ENCODE data around the gene PIK3C2A.
"Not testable (repeated sequence)": the region's sequence is repeated elsewhere in the genome, so short reads cannot be mapped to it uniquely, and the experiment has no call there.

Gene PIK3C2A
- 78.4 to 90.5 reads per million in 2 donors for total RNA-seq

DNA sequence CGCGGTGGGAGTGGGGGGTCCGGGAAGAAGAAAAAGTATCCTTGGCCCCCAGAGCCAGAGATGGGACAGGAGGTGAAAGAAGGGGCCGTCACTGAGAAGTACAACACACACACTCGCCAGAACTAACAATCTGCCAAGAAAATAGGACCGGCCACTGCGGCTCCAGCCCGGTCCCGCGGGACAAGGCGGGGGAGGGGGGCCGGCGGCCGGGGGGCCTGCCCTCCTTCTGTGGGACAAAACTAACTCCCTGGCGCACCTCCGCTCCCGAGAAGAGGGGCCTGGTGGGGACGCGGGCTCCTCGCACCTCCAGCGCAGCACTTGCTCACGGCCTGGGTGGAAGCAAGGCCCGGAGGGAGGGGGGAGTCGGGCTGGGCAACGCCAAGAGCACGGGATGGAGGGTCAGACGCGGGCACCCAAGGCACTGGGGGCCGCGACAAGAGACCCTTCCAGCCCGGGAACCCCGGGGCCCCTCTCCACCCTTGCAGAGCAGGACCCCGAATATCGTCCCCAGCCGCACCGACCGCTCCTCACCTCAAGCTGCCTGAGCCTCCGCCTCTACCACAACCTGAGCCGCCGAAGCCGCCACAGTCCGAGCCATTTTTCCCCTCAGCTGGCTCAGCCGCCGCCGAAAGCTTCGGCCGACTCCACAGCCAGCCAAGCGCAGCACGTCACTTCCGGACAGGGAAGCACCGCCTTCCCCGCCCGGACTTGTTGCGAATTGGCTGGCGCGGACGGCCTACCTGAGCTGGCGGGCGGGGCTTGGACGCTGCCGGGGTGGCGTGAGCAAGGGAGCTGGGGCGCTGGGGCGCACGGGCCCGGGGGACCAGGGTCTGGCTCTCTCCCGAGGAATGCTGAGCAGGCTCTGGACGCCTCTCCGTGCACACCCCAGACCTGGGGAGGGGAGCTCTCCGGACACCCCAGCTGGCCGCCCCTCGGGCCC lies at the start of gene PIK3C2A:
Gene PIK3C2A, minus strand, starts transcription at position 670 of the 940 bp plus-strand sequence. CDS start 38,245 bp downstream, outside the sequence.
- peak; percentile 92 for DNase-seq

GRCh38 chr11:17257196-17257595 lies 49.4 kb upstream of the PIK3C2A start:
- no peak for DNase-seq

DNA sequence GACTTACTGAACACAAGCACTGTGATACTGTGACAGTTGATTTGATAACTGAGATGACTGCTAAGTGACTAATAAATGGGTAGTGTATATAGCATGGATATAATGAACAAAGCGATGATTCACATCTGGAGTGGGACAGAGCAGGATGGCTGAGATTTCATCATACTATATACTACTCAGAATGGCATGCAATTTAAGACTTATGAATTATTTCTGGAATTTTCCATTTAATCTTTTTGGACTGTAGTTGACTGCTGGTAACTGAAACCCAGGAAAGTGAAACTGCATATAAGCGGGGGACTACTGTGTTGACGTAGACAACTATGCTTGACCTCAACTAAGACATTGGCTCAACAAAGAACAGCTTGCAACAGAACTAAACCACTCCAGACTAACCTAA lies 48.7 kb upstream of the PIK3C2A start:
- no peak for DNase-seq

GRCh38 chr11:17252704-17253103 lies 44.9 kb upstream of the PIK3C2A start:
- DNase-seq, result no peak

DNA sequence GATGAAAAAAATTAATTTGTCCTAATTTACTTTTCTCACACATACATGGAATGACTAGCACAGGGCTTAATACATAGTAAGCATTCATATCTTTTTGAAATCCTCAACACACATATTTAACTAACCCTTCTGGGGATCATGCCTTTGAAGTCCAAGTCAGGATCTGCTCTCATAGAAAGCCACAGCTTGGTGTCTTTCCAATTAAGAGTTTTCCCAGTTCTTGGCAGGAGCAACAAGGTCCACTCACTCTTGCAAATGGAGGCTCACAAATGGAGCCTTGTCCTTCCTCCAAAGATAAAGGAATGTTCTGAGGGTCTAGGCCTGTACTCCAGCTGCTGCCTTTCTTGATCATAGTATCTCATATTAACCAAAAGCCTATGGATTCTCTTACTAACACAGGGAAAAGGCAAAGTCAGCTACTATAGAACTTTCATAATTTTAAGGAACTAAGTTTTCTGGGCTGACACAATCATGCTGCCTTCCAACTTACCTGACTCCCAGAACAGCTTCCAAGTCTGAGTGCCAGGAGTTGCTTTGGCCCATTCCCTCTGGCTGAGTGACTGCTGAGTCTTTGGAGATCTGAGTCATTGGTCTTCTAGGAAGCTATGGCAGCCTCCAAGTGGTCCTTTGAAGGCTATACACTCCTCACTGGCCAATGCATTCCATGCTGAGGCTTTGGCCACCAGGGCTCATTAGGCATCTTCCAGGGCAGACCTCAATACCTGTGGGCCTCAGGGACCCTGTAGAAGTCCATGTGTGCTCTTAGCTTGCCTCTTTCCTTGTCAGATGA lies 43.0 kb upstream of the PIK3C2A start:
- no peak for DNase-seq

GRCh38 chr11:17244046-17244445 lies 36.3 kb upstream of the PIK3C2A start:
- no peak for DNase-seq

DNA sequence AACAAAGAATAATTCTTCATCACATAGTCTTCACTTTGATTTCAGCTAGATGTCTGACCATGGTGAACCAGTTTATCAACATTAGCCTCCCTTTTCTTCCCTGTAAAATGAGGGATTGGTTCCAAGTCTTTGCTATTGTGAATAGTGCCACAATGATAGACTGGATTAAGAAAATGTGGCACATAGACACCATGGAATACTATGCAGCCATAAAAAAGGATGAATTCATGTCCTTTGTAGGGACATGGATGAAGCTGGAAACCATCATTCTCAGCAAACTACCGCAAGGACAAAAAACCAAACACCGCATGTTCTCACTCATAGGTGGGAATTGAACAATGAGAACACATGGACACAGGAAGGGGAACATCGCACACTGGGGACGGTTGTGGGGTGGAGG lies 35.2 kb upstream of the PIK3C2A start:
- DNase-seq, result not testable (repeated sequence)

DNA sequence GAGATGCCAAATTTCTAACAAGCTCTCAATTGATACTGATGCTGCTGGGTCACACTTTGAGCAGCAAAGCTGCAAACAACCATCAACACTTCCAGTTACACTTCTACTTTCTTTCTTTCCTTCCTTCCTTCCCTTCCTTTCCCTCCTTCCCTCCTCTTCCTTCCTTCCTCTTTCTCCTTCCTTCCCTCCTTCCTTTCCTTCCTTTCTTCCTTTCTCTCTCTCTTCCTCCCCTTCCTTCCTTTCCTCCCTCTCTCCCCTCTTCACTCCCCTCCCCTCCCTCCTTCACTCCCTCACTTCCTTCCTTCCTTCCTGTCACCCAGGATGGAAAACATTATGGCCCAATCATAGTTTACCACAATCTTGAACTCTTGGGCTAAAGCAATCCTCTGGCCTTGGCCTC lies 33.0 kb upstream of the PIK3C2A start:
- no peak for DNase-seq

GRCh38 chr11:17239927-17240326 lies 32.1 kb upstream of the PIK3C2A start:
- not testable (repeated sequence) for DNase-seq

- no peak for DNase-seq
Observed at GRCh38 chr11:17238377-17238776, 30.6 kb upstream of the PIK3C2A start.

DNA sequence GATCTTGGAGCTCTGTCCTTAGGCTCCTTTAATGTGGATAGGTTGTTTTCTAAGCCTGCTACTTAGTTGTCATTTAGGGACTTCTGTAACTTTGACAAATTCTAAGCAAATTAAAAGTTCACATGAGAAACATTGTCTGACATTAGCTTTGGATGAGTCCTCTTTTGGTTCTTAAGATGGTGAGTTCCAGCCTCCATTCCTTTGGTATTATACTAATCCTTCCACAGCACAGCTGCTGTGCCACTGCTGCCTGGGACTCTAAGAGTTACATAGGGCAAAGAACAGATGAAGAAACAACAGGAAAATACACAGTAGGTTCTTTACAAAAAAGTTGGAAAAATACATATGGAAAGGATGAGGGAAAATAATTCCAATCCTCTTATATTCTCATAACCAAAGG lies 25.3 kb upstream of the PIK3C2A start:
- DNase-seq, result no peak

DNA sequence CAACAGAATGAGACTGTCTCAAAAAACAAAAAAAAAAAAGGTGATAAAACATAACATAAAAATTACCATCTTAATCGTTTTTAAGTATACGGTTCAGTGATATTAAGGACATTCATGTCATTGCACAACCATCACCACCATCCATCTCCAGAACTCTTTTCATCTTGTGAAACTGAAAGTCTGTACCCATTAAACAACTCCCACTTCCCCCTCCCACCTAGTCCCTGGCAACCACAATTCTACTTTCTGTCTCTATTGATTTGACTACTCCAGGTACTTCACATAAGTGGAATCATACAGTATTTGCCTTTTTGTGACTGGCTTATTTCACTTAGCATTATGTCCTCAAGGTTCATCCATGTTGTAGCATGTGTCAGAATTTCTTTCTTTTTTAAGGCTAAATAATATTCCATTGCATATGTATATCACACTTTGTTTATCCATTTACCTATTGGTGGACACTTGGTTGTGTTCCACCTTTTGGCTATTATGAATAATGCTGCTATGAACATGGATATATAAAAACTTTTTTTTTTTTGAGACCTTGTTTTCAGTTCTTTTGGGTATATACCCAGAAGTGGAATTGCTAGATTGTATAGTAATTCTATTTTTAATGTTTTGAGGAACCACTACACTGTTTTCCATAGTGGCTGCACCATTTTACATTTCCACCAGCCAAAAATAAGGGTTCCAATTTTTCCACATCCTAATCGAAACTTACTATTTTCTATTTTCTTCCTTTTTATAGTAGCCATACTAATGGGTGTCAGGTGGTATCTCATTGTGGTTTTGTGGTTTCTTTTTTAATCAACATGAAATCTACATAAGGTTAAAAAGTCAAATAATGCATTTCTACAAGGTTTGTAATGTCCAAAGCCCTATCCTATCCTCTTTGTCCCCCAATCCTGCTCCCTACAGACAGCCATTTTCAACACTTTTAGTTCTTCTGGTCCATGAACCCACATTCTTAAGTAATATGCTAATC lies 23.4 kb upstream of the PIK3C2A start:
- no peak for DNase-seq

- DNase-seq, result no peak
Observed at GRCh38 chr11:17229481-17230152, 21.8 kb upstream of the PIK3C2A start.

DNA sequence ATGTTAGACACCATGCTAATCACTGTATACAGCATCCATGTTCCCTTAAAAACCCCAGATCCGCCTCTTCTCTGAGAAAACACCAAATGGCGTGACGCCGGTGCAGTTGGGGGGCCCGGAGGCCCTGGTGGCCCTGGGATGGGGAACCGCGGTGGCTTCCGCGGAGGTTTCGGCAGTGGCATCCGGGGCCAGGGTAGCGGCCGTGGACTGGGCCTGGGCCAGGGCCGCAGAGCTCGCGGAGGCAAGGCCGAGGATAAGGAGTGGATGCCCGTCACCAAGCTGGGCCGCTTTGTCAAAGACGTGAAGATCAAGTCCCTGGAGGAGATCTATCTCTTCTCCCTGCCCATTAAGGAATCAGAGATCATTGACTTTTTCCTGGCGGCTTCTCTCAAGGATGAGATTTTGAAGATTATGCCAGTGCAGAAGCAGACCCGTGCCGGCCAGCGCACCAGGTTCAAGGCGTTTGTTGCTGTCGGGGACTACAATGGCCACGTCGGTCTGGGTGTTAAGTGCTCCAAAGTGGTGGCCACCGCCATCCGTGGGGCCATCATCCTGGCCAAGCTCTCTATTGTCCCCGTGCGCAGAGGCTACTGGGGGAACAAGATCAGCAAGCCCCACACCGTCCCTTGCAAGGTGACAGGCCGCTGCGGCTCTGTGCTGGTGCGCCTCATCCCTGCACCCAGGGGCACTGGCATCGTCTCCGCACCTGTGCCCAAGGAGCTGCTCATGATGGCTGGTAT lies 20.6 kb upstream of the PIK3C2A start:
- not testable (repeated sequence) for DNase-seq

DNA sequence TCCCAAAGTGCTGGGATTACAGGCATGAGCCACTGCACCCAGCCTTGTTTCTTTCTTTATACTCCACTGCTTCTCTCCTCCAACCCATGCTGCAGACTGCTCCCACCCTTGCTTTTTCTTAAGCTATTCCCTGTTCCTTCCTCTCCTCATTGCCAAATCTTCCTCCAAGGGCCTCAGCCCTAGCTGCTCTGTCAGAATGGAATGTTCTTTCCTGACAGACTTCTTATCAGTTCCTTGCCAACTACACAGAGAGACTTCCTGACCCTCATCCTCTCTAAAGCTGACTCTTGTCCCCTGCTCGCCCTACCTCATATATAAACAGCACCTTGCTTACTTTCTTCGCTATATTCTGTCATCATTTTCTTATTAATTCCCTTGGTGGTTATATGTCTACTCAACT lies 16.9 kb upstream of the PIK3C2A start:
- no peak for DNase-seq

DNA sequence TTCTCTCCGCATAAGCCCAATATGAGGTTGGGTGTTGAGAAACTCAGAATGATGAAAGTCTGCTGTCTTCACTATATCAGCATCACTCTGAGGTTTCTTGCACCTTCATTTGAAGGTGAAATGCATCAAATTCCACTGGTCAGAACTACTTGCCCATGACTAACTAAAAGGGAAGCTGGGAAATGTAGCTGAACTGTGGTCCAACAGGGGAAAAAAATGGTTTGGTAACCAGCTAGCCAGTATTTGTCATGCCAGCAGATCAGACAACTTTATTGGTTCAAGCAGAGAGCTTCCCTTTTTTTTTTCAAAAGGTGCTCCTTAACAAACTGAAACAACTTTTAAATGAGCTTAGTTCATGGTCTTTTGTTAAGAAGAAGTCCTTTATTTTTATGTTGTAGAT lies 14.2 kb upstream of the PIK3C2A start:
- no peak for DNase-seq

DNA sequence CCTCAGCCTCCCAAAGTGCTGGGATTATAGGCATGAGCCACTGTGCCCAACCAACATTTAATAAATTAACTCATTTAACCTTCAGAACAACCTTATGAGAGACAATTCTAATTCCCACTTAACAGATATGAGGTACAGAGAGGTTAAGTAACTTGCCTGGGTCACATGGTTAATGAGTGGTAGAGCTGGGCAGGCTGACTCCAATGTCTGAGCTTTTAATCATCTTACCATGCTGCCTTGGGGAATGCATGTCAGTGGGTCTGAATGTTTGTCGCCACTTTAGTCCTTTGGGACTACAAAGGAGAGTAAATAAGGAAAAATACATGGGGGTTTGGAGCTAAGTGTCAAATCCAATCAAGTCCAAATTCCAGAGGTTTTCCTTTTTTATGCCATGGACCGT lies 11.2 kb upstream of the PIK3C2A start:
- no peak for DNase-seq

GRCh38 chr11:17218403-17218802 lies 10.6 kb upstream of the PIK3C2A start:
- DNase-seq, result no peak

GRCh38 chr11:17217401-17217800 lies 9.6 kb upstream of the PIK3C2A start:
- no peak for DNase-seq

DNA sequence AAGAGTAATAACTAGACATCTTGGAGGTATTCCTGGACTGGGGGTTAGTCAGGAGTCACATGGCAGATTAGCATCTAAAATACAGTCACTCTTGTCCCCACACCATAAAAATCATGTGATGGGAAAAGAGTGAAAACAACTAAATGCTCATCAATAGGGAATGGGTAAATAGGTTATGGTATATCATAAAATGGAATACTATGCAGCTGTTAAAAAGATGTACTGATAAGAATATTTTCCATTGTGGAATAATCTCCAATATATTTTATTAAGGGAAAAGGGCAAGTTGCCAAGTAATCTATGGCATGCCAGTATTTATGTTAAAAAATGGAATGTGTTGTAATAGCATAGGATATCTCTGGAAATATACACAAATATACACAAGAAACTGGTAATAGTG lies 6.6 kb upstream of the PIK3C2A start:
- DNase-seq, result no peak

DNA sequence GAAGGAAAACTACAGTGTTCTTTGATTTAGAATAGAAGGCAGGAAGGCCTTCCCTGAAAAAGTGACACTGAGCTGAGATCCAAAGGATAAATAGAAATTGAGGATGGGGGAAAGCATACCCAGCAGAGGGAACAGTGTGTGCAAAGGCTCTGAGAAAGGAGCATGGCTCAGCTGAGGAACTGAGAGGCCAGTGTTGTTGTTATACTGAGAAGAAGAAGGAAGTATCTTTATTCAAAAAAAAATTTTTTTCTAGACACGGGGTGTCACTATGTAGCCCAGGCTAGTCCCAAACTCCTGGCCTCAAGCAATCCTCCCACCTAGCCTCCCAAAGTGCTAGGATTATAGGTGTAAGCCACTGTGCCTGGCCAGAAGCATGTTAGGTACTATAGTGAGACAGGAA lies 3.5 kb upstream of the PIK3C2A start:
- DNase-seq, result no peak
